Thyroid gland (tissue), 4 donors: Measurements from ENCODE around the gene PER2.

Experiments
- CTCF ChIP-seq, 6 experiments: fragments of 200-600 bp in 3 of 6; fragments of 450-650 bp in 3 of 6; sonication (generic) in 3 of 6; IDR thresholded peaks; one replicate each; pipeline ENCODE4 v1.5.1; 2016 to 2019; ENCODE audit warnings: antibody characterized with exemption in 6 of 6, mild to moderate bottlenecking in 2 of 6, inconsistent platforms in 1 of 6, moderate library complexity in 1 of 6
- POLR2A ChIP-seq, 2 donors: fragments of 450-650 bp; IDR thresholded peaks; one replicate each; pipeline ENCODE4 v1.6.1; 2017; ENCODE audit warnings: antibody characterized with exemption in 2 of 2, mild to moderate bottlenecking in 2 of 2, moderate library complexity in 1 of 2

DNA sequence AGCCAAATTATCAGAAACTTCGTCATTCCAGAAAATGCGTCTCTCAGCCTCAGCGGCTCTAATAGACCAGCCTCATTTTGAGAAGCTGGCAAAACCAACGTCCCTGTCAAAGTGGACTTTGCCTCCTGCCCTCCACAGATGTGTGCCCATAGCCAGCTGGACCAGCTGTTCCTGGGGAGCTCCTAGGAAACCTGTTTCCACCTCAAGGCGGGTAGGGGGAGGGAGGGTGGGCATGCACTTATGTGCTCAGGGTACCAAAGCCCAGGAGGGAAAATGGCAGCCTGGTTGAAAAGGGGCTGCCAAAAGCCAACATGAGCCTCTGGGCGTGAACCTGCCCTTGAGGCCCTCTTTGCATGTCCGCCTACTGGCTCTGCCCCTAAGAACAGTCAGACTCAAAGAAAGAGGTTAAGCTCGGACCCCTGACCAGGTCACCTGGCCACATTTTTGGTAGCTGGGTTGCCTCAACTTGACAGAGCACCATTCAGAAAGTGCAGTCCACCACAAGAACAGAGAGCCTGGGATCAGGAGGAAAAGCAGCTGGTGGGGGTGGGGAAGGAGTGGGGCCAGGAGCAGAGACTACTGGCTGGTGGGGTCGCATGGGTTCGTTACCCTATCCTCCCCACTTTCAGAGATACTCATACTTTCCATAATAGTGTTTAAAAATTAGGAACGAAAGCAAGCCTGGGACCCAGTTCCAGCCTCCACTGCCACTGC, 3.5 kb downstream of the PER2 start:
- TF ChIP-seq CTCF (IDR thresholded peaks at IDR 0.05), result no peak
- TF ChIP-seq POLR2A (IDR thresholded peaks at IDR 0.05), result no peak
